NCI-H526 (cell line): ENCODE results near the gene GNL1.
A peak's percentile ranks its signal among the peaks of the same experiment; 100 is the strongest.

Experiments
- DNase-seq, 2 experiments: peaks; one replicate each; lab custom pipeline; 2025; lab: John Stamatoyannopoulos, UW

GNL1 gene

GRCh38 chr6:30556066-30556905, at the start of gene GNL1:
GNL1 (minus strand) TSS chr6:30556489; CDS start chr6:30556203, 286 bp downstream.
- peak; percentile 83 to 97 for DNase-seq

GRCh38 chr6:30603961-30604360, 47.7 kb upstream of the GNL1 start:
- DNase-seq: no peak

- no peak for DNase-seq
These were observed 45.7 kb upstream of the GNL1 start for GRCh38 chr6:30601815-30602641.

GRCh38 chr6:30601436-30601814, 45.1 kb upstream of the GNL1 start:
- no peak for DNase-seq

GRCh38 chr6:30600451-30600961, 44.2 kb upstream of the GNL1 start:
- no peak for DNase-seq

- DNase-seq: no peak
These were observed 43.5 kb upstream of the GNL1 start for GRCh38 chr6:30599625-30600324.

GRCh38 chr6:30598912-30599624, 42.8 kb upstream of the GNL1 start:
- DNase-seq: no peak

GRCh38 chr6:30597315-30598144, 41.2 kb upstream of the GNL1 start:
- peak; percentile 53 to 84 for DNase-seq

GRCh38 chr6:30592287-30592686, 36.0 kb upstream of the GNL1 start:
- no peak for DNase-seq

GRCh38 chr6:30591008-30591407, 34.7 kb upstream of the GNL1 start:
- no peak for DNase-seq

GRCh38 chr6:30590509-30590908, 34.2 kb upstream of the GNL1 start:
- DNase-seq: no peak

- no peak for DNase-seq
These were observed 33.6 kb upstream of the GNL1 start for GRCh38 chr6:30589754-30590358.

- no peak for DNase-seq
These were observed 27.6 kb upstream of the GNL1 start for GRCh38 chr6:30583921-30584320.

GRCh38 chr6:30578051-30578450, 21.8 kb upstream of the GNL1 start:
- DNase-seq: no peak

- no peak for DNase-seq
These were observed 16.8 kb upstream of the GNL1 start for GRCh38 chr6:30573113-30573512.

GRCh38 chr6:30572148-30572547, 15.9 kb upstream of the GNL1 start:
- no peak for DNase-seq

GRCh38 chr6:30571762-30572082, 15.4 kb upstream of the GNL1 start:
- DNase-seq: no peak

GRCh38 chr6:30571075-30571761, 14.9 kb upstream of the GNL1 start, which contains the start of gene ABCF1:
ABCF1 (plus strand) TSS chr6:30571442; CDS start chr6:30571488, 46 bp downstream.
- peak; percentile 87 to 98 for DNase-seq

GRCh38 chr6:30570740-30571074, 14.4 kb upstream of the GNL1 start:
- DNase-seq: no peak

GRCh38 chr6:30570263-30570662, 14.0 kb upstream of the GNL1 start:
- DNase-seq: no peak
